Hematopoietic multipotent progenitor cell treated with erythropoietin and hydrocortisone succinate and interleukin-3 and kit ligand, for 8 days (in vitro differentiated cells): ENCODE measurements around the gene IBA57.

ENCODE experiments used
- DNase-seq: peaks from one replicate; pipeline ENCODE4 v3.0.0-alpha.2; 2015

Gene IBA57

GRCh38 chr1:228165372-228166169 lies at the start of gene IBA57:
TSS of gene IBA57 (plus strand) at chr1:228165804. CDS start at chr1:228165817, 13 bp downstream.
- DNase-seq, result peak; percentile 97

- DNase-seq, result no peak
Observed at GRCh38 chr1:228117335-228117734, 48.3 kb upstream of the IBA57 start.

GRCh38 chr1:228118040-228118439 lies 47.6 kb upstream of the IBA57 start:
- DNase-seq, result no peak

GRCh38 chr1:228120351-228120750 lies 45.3 kb upstream of the IBA57 start:
- no peak for DNase-seq

- DNase-seq, result no peak
Observed at GRCh38 chr1:228120857-228121489, 44.6 kb upstream of the IBA57 start.

GRCh38 chr1:228122921-228123441 lies 42.6 kb upstream of the IBA57 start:
- no peak for DNase-seq

GRCh38 chr1:228123505-228123904 lies 42.1 kb upstream of the IBA57 start:
- DNase-seq, result no peak

GRCh38 chr1:228125185-228125584 lies 40.4 kb upstream of the IBA57 start:
- DNase-seq, result no peak

GRCh38 chr1:228131766-228132165 lies 33.8 kb upstream of the IBA57 start:
- DNase-seq, result no peak

- DNase-seq, result no peak
Observed at GRCh38 chr1:228134591-228134990, 31.0 kb upstream of the IBA57 start.

GRCh38 chr1:228136901-228137300 lies 28.7 kb upstream of the IBA57 start:
- peak; percentile 57 for DNase-seq

- no peak for DNase-seq
Observed at GRCh38 chr1:228139406-228139930, 26.1 kb upstream of the IBA57 start.

GRCh38 chr1:228139931-228140723 lies 25.5 kb upstream of the IBA57 start, which contains the start of gene GUK1:
TSS of gene GUK1 (plus strand) at chr1:228140279. CDS start at chr1:228140303, 24 bp downstream.
- peak; percentile 100 for DNase-seq

- no peak for DNase-seq
Observed at GRCh38 chr1:228140724-228141225, 24.8 kb upstream of the IBA57 start.

- DNase-seq, result peak; percentile 61
Observed at GRCh38 chr1:228141226-228142044, 24.2 kb upstream of the IBA57 start.

GRCh38 chr1:228142155-228142691 lies 23.4 kb upstream of the IBA57 start:
- no peak for DNase-seq

GRCh38 chr1:228142701-228143136 lies 22.9 kb upstream of the IBA57 start:
- DNase-seq, result no peak

- DNase-seq, result no peak
Observed at GRCh38 chr1:228143480-228144192, 22.0 kb upstream of the IBA57 start.

GRCh38 chr1:228144193-228144992 lies 21.2 kb upstream of the IBA57 start:
- no peak for DNase-seq

- DNase-seq, result no peak
Observed at GRCh38 chr1:228144993-228145343, 20.6 kb upstream of the IBA57 start.
